Measurements from ENCODE around the gene TAF11L14. TPM values are rescaled to one million over a fixed set of nuclear protein-coding genes. Genes with fewer than 3 reads are reported as not detected.
"Not testable (repeated sequence)": the region's sequence is repeated elsewhere in the genome, so short reads cannot be mapped to it uniquely, and the experiment has no call there.

TAF11L14 gene
- total RNA-seq (not detected), polyA plus RNA-seq (not detected)
- long read RNA-seq, donor 1: 0 reads
- long read RNA-seq, donor 2: 0 reads

DNA sequence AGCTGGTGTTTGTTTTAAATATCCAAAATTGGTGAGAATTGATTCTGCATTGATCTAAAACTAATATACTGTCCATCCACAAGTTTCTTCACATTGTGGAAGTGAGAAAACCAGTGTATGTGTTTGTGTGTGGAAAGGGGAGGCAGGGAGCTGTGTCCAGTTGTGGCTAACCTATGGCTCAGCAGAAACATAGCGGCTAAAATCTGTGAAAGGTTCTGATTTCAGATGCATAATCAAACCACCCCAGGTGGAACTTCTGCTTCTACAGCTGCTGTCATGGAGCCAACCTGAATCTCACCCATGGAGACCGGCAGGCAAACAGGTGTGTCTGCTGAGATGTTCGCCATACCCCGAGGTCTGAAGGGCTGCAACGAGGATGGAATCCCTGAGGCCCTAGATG lies at the start of gene TAF11L14:
TAF11L14 (plus strand) TSS at position 301 of the 400 bp plus-strand sequence.
- DNase-seq: no peak
- Histone ChIP-seq H3K27me3 (replicated peaks in 1 of 7) (no peaks in the 10 kb centered on the region), H3K36me3 (no peaks in the 10 kb centered on the region), H3K4me3 (no peak within 1 kb of the TSS), H3K9me3 (no peaks in the 10 kb centered on the region), H3K4me1 (no peaks in the 10 kb centered on the region), H3K27ac (no peak within 1 kb of the TSS)
- TF ChIP-seq POLR2A (IDR thresholded peaks at IDR 0.05): no peak
- no peak for TF ChIP-seq POLR2AphosphoS5 (IDR thresholded peaks at IDR 0.05)
- TF ChIP-seq CTCF (IDR thresholded peaks at IDR 0.05 in 8 of 11, conservative IDR thresholded peaks at IDR 0.05 in 3 of 11): no peak
- WGBS, 5 donors: 83 to 94% (median 92%) methylated on average over 4 to 5 of the region's 5 CpGs
- intact Hi-C loops (cut with DNase I; ENCODE audit: low total_unique reads): no loop called here

DNA sequence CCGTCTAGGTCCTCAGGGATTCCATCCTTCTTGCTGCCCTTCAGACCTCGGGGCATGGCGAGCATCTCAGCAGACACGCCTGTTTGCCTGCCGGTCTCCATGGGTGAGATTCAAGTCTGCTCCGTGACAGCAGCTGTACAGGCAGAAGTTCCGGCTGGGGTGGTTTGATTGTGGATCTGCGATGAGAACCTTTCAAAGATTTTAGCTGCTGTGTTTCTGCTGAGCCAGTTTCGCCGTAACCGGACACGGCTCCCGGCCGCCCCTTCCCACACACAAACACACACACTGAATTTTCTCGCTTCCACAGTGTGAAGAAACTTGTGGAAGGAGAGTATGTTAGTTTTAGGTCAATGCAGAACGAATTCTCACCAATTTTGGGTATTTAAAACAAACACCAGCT lies 48.6 kb upstream of the TAF11L14 start, which contains the start of gene TAF11L7:
TAF11L7 (minus strand) TSS at position 101 of the 400 bp plus-strand sequence.
- H3K9me3 ChIP-seq; H3K27me3 ChIP-seq (replicated peaks in 1 of 7); H3K4me1 ChIP-seq; H3K36me3 ChIP-seq; H3K27ac ChIP-seq; H3K4me3 ChIP-seq; DNase-seq; intact Hi-C loops (cut with DNase I; ENCODE audit: low total_unique reads): not testable (repeated sequence)
- no CpG with 5 or more reads among the region's 16 CpGs for WGBS, 5 donors

- H3K4me3 ChIP-seq; H3K27ac ChIP-seq; H3K9me3 ChIP-seq; H3K36me3 ChIP-seq; DNase-seq; H3K27me3 ChIP-seq (replicated peaks in 1 of 7); intact Hi-C loops (cut with DNase I; ENCODE audit: low total_unique reads); H3K4me1 ChIP-seq: not testable (repeated sequence)
- WGBS, 5 donors: no CpG with 5 or more reads among the region's 16 CpGs
These were observed 43.4 kb upstream of the TAF11L14 start, which contains the start of gene TAF11L8 for GRCh38 chr5:17590860-17591259. TSS of gene TAF11L8 (minus strand) at chr5:17590960.

- intact Hi-C loops (cut with DNase I; ENCODE audit: low total_unique reads); H3K36me3 ChIP-seq; H3K4me1 ChIP-seq; DNase-seq; H3K9me3 ChIP-seq; H3K4me3 ChIP-seq; H3K27me3 ChIP-seq (replicated peaks in 1 of 7); H3K27ac ChIP-seq: not testable (repeated sequence)
- 93 to 99% (median 97%) methylated on average over 7 to 12 of the region's 15 CpGs for WGBS, 5 donors
These were observed 40.0 kb upstream of the TAF11L14 start, which contains the start of gene TAF11L9 for GRCh38 chr5:17594255-17594654. TSS of gene TAF11L9 (minus strand) at chr5:17594394.

- H3K27me3 ChIP-seq (replicated peaks in 1 of 7); H3K36me3 ChIP-seq; H3K4me1 ChIP-seq; H3K4me3 ChIP-seq; H3K9me3 ChIP-seq; DNase-seq; intact Hi-C loops (cut with DNase I; ENCODE audit: low total_unique reads); H3K27ac ChIP-seq: not testable (repeated sequence)
- no CpG with 5 or more reads among the region's 15 CpGs for WGBS, 5 donors
These were observed 36.5 kb upstream of the TAF11L14 start, which contains the start of gene TAF11L10 for GRCh38 chr5:17597728-17598127. TSS of gene TAF11L10 (minus strand) at chr5:17597828.

- H3K4me3 ChIP-seq; H3K27me3 ChIP-seq (replicated peaks in 1 of 7); intact Hi-C loops (cut with DNase I; ENCODE audit: low total_unique reads); H3K4me1 ChIP-seq; H3K9me3 ChIP-seq; DNase-seq; H3K27ac ChIP-seq; H3K36me3 ChIP-seq: not testable (repeated sequence)
- 62 to 80% (median 75%) methylated on average over 6 of the region's 6 CpGs for WGBS, 5 donors
These were observed 30.4 kb upstream of the TAF11L14 start, which contains the start of gene TAF11L11 for GRCh38 chr5:17603880-17604279. TSS of gene TAF11L11 (plus strand) at chr5:17604183.

- intact Hi-C loops (cut with DNase I; ENCODE audit: low total_unique reads): no loop called here
- DNase-seq: no peak
- 92 to 97% (median 94%) methylated on average over 13 to 14 of the region's 14 CpGs for WGBS, 5 donors
- Histone ChIP-seq H3K4me3 (no peak overlapping the region), H3K27ac (no peak overlapping the region), H3K36me3 (no peaks in the 10 kb centered on the region), H3K27me3 (replicated peaks in 1 of 7) (no peaks in the 10 kb centered on the region), H3K4me1 (no peaks in the 10 kb centered on the region), H3K9me3 (peaks cover 0 to 5% (median 0%) of the 10 kb centered on the region in 8 donors)
- TF ChIP-seq CTCF (IDR thresholded peaks at IDR 0.05 in 8 of 11, conservative IDR thresholded peaks at IDR 0.05 in 3 of 11): no peak
- no peak for TF ChIP-seq POLR2AphosphoS5 (IDR thresholded peaks at IDR 0.05)
These were observed 29.3 kb upstream of the TAF11L14 start for GRCh38 chr5:17604951-17605350.

- WGBS, 5 donors: 81 to 95% (median 87%) methylated on average over 4 of the region's 4 CpGs
These were observed 26.8 kb upstream of the TAF11L14 start for GRCh38 chr5:17607461-17607860.

GRCh38 chr5:17610092-17610491 lies 24.2 kb upstream of the TAF11L14 start, which contains the start of gene TAF11L12:
TSS of gene TAF11L12 (plus strand) at chr5:17610392.
- H3K27ac ChIP-seq; H3K4me3 ChIP-seq; DNase-seq; H3K4me1 ChIP-seq; H3K9me3 ChIP-seq; H3K27me3 ChIP-seq (replicated peaks in 1 of 7); intact Hi-C loops (cut with DNase I; ENCODE audit: low total_unique reads); H3K36me3 ChIP-seq: not testable (repeated sequence)
- WGBS, 5 donors: 73 to 88% (median 80%) methylated on average over 2 of the region's 2 CpGs

More at GRCh38 chr5:17607461-17607860, 26.8 kb upstream of the TAF11L14 start:
- intact Hi-C loops (cut with DNase I; ENCODE audit: low total_unique reads); H3K27me3 ChIP-seq (replicated peaks in 1 of 7); H3K4me3 ChIP-seq; H3K36me3 ChIP-seq; H3K9me3 ChIP-seq; DNase-seq; H3K4me1 ChIP-seq; H3K27ac ChIP-seq: not testable (repeated sequence)

All from spleen (tissue), 13 donors.